HFFc6 (cell line): ENCODE data around the gene OSBPL2. TPM values are rescaled to one million over a fixed set of nuclear protein-coding genes. Genes with fewer than 3 reads are reported as not detected.

Source experiments
- DNase-seq: peaks from one replicate; pipeline ENCODE4 v3.0.0-alpha.2; 2018
- H3K27ac Mint-ChIP-seq: 2 replicates; pipeline ENCODE4 v1.8.0; 2020; ENCODE audit warnings: mild to moderate bottlenecking, mixed read lengths
- H3K27me3 Mint-ChIP-seq: 2 replicates; pipeline ENCODE4 v1.8.0; 2021; ENCODE audit warnings: mild to moderate bottlenecking, moderate library complexity, mixed read lengths; ENCODE audit not compliant: insufficient read depth
- H3K36me3 Mint-ChIP-seq: 2 replicates; pipeline ENCODE4 v1.8.0; 2021; ENCODE audit warnings: low read depth, mixed read lengths
- H3K4me1 Mint-ChIP-seq: 2 replicates; pipeline ENCODE4 v1.8.0; 2020; ENCODE audit warnings: low read depth, mixed read lengths
- H3K4me3 Mint-ChIP-seq: 2 replicates; pipeline ENCODE4 v1.8.0; 2020; ENCODE audit warnings: mild to moderate bottlenecking, moderate library complexity, mixed read lengths
- H3K9me3 Mint-ChIP-seq: 2 replicates; pipeline ENCODE4 v1.8.0; 2020; ENCODE audit warnings: mild to moderate bottlenecking, mixed read lengths
- total RNA-seq, 6 experiments: library from RNA; stranded (reverse); fragmentation: NEBNext Ultra II Directional; extraction: Animal tissue kit (Norgen Biotek cat#: 25700); gene quantifications; 2 replicates in 1 of 6; 3 replicates in 5 of 6; pipeline ENCODE4 v1.2.3, GENCODE V29; 2021
- TF ChIP-seq, protein P1 (sequence below): fragments of 200-600 bp; sonication (generic); IDR thresholded peaks from 2 replicates; pipeline ENCODE4 v1.5.0; 2021; ENCODE audit warnings: antibody characterized with exemption, mild to moderate bottlenecking

The OSBPL2 gene
- total RNA-seq, 6 experiments from 2014 or later: 32.2 to 37.6 (median 33.5) TPM

DNA sequence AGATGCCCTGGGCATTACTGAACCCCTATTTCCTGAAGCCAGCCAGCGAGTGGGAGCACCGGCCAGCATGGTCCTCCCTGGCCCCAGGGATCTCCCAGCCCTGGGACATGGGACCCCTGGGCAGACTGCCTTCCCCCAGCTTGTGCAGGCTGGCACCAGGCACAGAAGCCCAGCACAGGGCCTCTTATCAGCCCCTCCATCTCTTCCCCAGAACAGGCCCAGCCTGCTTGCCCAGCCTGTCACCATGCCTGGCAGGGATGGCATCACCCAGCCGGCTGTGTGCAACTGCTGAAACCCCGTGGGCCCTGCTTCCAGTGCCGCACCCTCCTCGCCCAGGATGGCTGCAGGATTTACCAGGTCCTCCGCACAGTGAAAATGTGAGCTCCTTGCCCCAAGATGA, 6.1 kb upstream of the OSBPL2 start:
- H3K4me1 Mint-ChIP-seq: no peaks in the 10 kb centered on the region
- H3K4me3 Mint-ChIP-seq: no peak overlapping the region
- H3K36me3 Mint-ChIP-seq: no peaks in the 10 kb centered on the region
- no peak for DNase-seq
- H3K9me3 Mint-ChIP-seq: peaks cover 4% of the 10 kb centered on the region; the same call in 1 of the 2 replicates
- peaks cover 6% of the 10 kb centered on the region for H3K27me3 Mint-ChIP-seq
- no peak overlapping the region for H3K27ac Mint-ChIP-seq
- TF ChIP-seq, protein P1, sequence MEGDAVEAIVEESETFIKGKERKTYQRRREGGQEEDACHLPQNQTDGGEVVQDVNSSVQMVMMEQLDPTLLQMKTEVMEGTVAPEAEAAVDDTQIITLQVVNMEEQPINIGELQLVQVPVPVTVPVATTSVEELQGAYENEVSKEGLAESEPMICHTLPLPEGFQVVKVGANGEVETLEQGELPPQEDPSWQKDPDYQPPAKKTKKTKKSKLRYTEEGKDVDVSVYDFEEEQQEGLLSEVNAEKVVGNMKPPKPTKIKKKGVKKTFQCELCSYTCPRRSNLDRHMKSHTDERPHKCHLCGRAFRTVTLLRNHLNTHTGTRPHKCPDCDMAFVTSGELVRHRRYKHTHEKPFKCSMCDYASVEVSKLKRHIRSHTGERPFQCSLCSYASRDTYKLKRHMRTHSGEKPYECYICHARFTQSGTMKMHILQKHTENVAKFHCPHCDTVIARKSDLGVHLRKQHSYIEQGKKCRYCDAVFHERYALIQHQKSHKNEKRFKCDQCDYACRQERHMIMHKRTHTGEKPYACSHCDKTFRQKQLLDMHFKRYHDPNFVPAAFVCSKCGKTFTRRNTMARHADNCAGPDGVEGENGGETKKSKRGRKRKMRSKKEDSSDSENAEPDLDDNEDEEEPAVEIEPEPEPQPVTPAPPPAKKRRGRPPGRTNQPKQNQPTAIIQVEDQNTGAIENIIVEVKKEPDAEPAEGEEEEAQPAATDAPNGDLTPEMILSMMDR: no peak

DNA sequence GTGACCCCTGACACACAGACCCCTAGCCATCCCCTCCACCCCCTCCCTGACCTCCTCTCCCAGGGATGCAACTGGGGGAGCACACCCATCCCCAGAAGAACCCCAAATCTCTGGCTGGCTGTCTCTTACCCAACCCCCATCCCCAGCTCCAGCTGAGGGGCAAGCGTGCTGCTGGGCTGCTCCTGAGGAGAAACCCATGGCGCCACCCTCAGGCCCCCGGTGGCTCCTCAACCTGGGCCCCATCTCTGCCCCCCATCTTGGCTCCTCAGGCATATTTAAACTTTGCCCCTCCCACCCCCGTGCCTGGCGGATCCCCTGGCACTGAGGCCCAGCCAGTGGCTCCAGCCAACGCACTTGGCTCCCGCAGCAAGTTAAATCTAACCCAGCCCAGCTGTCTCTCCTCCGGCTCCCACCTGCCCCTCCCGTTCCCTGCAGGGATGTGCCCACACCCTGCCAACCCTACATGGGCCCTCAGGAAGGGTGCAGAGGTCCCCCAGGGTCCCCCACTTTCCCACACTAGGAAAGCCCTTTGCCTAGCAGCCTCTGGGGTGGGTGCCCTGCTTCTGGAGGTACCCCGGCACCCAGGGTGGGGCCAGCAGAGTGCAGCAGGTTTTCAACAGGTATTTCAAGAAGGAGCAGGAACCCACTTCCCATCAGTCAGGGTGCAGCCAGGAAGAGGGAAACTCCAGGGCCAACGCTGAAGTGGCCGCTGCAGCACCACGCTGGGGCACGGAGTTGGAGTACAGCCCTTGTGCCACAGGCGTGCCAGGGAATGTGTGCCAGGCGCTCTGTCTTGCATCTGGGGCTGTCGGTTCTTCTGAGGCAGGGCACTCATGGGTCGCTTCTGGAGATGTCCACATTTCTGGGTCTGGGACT, 5.3 kb upstream of the OSBPL2 start:
- Mint-ChIP-seq H3K27ac (no peak overlapping the region), H3K4me3 (no peak overlapping the region)

DNA sequence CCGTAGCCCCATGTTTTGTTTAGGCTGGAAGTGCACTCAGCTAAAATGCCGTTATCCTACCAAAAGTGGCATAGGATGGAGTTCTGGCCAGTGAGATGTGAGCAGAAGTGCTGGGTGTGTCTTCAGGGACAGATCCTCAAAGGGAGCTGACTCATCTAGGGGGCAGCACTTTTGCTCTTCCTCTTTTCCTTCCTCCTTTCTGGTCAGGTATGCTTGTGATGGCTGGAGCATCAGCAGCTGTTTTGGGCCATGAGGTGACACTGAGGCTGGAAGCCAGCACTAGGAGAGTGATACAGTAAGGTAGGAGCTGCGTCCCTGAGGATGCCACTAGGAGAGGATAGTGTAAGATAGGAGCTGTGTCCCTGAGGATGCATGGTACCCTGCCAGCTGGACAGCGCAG, 4.6 kb upstream of the OSBPL2 start:
- H3K9me3 Mint-ChIP-seq: peaks cover 4% of the 10 kb centered on the region; the same call in 1 of the 2 replicates
- TF ChIP-seq, protein P1: peak; percentile 16; the same call in 1 of the 2 replicates
- H3K36me3 Mint-ChIP-seq: no peaks in the 10 kb centered on the region

More for the DNA sequence above, 5.3 kb upstream of the OSBPL2 start:
- peaks cover 4% of the 10 kb centered on the region; the same call in 1 of the 2 replicates for H3K9me3 Mint-ChIP-seq
- H3K4me1 Mint-ChIP-seq: peaks cover 4% of the 10 kb centered on the region; the same call in 1 of the 2 replicates
- TF ChIP-seq, protein P1: no peak
- H3K36me3 Mint-ChIP-seq: no peaks in the 10 kb centered on the region
- DNase-seq: no peak
- H3K27me3 Mint-ChIP-seq: peaks cover 4% of the 10 kb centered on the region

DNA sequence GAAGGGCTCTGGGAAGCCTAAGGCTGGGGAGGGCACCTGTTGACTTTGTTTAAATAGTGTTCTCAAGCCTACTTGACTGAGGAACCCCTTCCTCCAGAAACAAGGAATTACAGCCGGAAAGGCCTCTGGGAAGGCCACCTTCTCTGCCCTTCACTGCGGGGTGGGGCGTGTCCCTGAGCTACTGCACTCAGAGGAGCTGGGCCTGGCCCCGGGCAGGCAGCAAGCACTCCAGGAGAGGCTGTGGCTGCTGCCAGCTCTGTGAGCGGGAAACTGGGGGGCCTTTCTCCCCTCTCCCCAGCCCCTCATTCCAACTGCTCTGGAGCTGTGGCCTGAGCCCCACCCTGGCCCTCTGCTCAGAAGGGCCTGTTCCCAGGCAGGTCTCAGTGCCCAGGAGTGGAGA, 4.0 kb upstream of the OSBPL2 start:
- H3K4me1 Mint-ChIP-seq: peaks cover 5% of the 10 kb centered on the region; the same call in 1 of the 2 replicates
- no peak overlapping the region for H3K4me3 Mint-ChIP-seq
- no peak for DNase-seq
- TF ChIP-seq, protein P1: no peak
- peaks cover 4% of the 10 kb centered on the region for H3K27me3 Mint-ChIP-seq
- no peaks in the 10 kb centered on the region for H3K36me3 Mint-ChIP-seq
- peaks cover 4% of the 10 kb centered on the region; the same call in 1 of the 2 replicates for H3K9me3 Mint-ChIP-seq
- no peak overlapping the region for H3K27ac Mint-ChIP-seq

More for the DNA sequence above, 4.6 kb upstream of the OSBPL2 start:
- Mint-ChIP-seq H3K4me3 (no peak overlapping the region), H3K4me1 (peaks cover 5% of the 10 kb centered on the region; the same call in 1 of the 2 replicates), H3K27ac (no peak overlapping the region), H3K27me3 (peaks cover 4% of the 10 kb centered on the region)
- no peak for DNase-seq

DNA sequence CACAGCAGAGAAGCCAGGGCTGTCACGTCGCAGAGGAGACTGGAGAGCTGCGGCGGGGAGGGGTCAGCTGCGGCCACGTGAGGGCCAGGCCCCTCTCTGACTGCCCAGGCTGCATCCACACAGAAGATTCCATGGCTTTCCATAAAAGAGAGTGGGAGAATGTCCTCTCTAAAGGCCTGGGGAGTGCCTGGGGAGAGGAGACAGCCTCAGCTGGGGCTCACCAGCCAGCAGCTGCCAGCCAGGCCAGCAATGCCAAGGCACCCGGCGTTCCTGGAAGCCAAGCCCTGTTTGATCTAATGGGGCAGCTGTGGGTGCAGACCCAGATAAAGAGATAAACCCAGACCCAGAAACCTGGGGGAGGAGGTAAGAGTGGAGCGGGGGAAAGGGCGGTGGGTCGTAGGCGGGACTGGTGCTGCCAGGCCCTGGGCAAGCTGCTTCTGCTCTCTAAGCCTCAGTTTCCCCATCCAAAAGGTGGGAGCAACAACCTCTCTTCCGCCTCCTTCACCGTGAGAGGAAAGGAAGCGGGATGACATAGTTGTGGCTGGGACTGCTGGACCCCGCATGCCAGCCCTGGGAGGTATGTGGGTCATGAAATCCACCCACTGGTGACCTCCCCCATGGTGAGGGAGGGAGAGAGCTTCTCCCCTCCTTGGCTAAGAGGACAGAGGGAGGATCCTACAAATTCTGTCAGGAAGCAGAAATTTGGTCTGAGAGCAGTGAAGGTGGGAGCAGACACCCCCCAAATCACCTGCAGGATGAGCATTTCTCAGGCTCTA, 3.1 kb upstream of the OSBPL2 start:
- H3K9me3 Mint-ChIP-seq: peaks cover 4% of the 10 kb centered on the region; the same call in 1 of the 2 replicates
- H3K4me3 Mint-ChIP-seq: no peak overlapping the region
- DNase-seq: no peak
- TF ChIP-seq, protein P1: no peak
- H3K4me1 Mint-ChIP-seq: peaks cover 9% of the 10 kb centered on the region
- no peak overlapping the region for H3K27ac Mint-ChIP-seq
- peaks cover 4% of the 10 kb centered on the region for H3K27me3 Mint-ChIP-seq
- H3K36me3 Mint-ChIP-seq: no peaks in the 10 kb centered on the region
